ENCODE results near the gene IL15.

IL15 gene

DNA sequence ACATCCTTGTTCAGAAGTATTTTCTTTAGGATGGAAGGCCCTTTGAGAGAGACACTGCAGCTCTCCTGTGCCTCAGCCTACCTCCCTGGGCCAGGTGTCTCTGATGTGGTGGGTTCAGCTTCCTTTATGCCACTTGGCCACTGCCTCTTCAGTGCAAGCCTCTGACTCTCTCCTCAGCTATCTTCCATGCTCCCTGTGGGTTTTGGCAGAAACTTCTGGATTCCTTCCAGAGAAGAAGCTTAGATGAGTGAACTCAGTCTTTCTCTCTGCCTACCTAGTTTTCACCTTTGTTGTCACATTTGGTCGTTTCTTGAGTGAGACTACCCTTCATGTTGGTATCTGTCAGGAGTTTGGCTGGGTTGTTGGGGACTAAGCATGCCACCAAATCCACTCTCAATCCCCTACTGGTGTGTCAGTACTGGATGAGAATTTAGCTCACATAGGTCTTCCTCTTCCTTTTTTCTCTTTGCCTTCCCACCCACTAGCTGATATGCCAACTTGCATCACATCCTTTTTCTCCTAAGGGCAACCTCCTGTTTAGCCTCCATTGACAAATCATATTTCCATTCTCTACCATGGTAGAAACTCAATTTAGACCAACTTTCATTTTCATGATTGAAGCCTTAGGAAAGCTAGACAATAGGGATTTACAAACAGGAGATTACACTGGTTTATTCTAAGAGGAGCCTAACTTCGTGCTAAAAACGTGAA, 32.0 kb downstream of the IL15 start:
- TF ChIP-seq GATA3 (IDR thresholded peaks at IDR 0.05; ENCODE audit: low read depth, low read length) (no peak), GATA2 (IDR thresholded peaks at IDR 0.05; ENCODE audit: low read depth, low read length) (no peak)

DNA sequence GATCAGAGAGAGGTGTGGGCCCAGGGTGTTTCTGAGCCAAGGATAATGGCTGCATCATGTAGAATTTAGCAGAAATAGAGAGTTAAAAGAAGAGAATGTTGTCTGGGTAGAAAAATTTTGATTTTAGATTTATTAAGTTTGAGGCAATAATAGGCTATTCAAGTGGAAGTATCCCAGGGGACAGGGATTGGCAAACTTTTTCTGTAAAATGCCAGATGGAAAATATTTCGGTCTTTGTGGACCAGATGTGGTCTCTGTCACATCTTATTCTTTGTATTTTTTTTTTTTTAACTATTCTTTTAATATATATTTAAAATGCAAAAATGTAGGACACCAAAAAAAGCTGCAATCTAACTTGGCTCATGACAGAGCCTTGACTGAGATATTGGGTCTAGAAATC, 33.1 kb downstream of the IL15 start:
- no peak for TF ChIP-seq GATA2 (IDR thresholded peaks at IDR 0.05; ENCODE audit: low read depth, low read length)
- TF ChIP-seq GATA3 (IDR thresholded peaks at IDR 0.05; ENCODE audit: low read depth, low read length): no peak

DNA sequence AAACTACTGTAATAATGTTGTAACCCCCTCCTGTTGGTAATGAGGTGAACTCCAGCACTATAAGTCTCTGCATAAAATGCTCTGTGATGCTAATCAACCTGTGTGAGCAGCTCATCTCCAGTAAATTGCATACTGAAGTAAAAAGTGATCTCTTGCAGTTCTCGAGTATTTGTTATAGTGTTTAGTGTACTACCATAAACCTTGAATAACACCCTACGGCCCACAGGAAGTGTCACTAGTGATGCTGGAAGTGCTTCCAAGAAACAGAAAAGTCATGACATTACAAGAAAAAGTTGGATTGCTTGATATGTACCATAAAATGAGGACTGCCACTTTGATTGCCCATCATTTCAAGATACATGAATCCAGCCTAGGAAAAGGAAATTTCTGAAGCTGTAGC, 39.0 kb downstream of the IL15 start:
- no peak for TF ChIP-seq GATA2 (IDR thresholded peaks at IDR 0.05; ENCODE audit: low read depth, low read length)

DNA sequence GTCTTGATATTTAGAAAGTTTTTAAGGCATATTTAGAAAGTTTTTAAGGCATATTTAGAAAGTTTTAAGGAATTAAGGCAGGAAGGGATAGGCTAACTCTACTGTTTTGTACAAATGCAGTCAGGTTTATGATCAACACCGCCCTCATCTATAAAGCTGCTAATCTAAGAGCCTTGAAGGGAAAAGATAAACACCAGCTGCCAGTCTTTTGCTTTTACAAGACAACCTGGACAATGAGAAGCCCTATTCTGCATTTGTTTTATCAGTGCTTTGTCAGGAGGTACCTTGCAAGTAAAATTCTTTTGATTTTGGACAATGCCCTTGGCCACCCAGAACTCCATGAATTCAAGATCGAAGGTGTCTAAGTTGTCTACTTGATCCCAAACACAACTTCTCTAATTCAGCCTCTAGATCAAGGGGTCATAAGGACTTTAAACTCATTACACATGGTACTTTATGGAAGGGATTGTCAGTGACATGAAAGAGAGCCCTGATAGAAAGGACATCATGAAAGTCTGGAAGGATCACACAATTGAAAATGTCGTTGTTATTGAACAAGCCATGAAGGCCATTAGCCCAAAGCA, 39.8 kb downstream of the IL15 start:
- TF ChIP-seq GATA3 (IDR thresholded peaks at IDR 0.05; ENCODE audit: low read depth, low read length) (no peak), GATA2 (IDR thresholded peaks at IDR 0.05; ENCODE audit: low read depth, low read length) (no peak)

DNA sequence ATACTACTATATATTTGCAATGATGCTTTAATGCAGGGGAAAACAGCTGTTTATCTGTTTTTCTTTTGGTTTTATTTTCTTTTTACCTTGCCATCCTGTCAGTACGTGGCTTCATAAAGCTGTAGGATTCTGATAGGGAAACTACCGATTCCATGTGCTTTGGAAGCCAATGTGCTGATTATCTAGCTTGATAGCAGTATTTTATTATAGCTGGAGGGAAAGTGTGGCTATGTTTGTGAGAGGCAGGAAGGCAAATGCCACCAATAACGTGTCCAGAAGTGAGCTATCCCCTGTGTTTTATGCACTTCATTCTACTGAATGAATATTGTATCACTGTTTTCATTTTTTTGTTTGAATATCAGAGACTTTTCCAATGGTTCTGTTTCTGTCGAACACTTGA, 43.7 kb downstream of the IL15 start:
- TF ChIP-seq GATA2 (IDR thresholded peaks at IDR 0.05; ENCODE audit: low read depth, low read length): peak; percentile 89
- TF ChIP-seq GATA3 (IDR thresholded peaks at IDR 0.05; ENCODE audit: low read depth, low read length): peak; percentile 92

DNA sequence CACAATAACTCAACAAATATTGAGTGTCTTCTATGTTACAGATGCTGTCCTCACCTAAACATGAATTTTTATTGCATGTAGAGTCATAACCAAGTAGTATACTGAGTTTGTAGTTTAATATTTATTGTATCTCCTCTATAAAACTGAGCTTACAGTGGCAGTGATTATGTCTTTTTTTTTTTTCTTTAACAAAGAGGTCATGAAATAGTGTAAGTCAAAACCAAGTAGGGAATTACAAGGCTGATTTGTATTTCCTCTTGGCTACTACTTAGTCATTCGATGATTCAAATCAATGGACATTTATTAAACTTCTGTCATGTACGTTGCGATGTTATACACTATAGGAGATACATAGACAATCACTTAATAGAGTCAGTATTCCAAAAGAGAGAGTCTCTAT, 48.4 kb downstream of the IL15 start:
- TF ChIP-seq GATA3 (IDR thresholded peaks at IDR 0.05; ENCODE audit: low read depth, low read length) (no peak), GATA2 (IDR thresholded peaks at IDR 0.05; ENCODE audit: low read depth, low read length) (no peak)

DNA sequence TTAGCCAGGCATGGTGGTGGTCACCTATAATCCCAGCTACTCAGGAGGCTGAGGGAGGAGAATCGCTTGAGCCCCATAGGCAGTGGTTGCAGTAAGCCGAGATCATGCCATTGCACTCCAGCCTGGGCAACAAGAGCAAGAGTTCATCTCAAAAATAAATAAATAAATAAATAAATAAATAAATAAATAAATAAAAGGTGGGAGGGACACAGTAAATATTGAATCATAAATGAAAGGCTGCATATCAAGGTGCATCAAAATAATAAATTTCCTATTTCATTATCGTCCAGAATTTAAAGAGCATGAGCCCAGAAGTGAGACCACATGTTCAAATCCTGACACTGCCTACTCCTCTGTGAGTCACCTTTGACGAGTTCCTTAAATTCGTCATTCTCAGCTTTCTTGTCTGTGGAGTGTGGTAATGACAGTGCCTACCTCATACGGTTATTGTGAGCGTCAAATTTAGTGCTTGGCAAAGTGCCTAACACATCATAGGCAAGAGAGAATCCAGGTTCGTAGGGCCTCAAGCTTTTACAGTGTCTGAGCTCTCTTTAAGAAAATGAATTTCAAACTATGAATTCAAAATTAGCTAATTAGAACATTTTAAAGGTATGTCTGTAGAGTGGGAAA, 49.9 kb downstream of the IL15 start:
- TF ChIP-seq GATA3 (IDR thresholded peaks at IDR 0.05; ENCODE audit: low read depth, low read length) (no peak), GATA2 (IDR thresholded peaks at IDR 0.05; ENCODE audit: low read depth, low read length) (no peak)

DNA sequence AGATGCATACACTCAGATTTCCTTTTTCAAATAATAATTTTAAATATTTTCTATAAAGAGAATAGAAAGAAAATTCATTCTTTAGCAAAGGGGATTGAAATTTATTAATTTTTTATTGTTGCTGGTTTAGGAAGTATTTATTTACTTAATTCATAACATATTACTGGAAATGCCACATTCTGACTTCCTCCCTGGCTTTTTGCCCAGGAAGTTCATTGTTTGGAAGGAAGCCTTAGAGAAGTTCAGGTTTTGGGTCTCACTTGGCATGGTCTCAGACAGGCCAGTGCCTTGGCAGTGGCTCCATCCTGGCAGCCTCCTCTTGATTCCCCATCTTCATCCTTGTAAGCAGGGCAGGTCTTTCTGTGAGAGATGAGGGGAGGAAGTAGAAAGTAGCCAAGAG, 50.5 kb downstream of the IL15 start:
- TF ChIP-seq GATA3 (IDR thresholded peaks at IDR 0.05; ENCODE audit: low read depth, low read length) (no peak), GATA2 (IDR thresholded peaks at IDR 0.05; ENCODE audit: low read depth, low read length) (no peak)

DNA sequence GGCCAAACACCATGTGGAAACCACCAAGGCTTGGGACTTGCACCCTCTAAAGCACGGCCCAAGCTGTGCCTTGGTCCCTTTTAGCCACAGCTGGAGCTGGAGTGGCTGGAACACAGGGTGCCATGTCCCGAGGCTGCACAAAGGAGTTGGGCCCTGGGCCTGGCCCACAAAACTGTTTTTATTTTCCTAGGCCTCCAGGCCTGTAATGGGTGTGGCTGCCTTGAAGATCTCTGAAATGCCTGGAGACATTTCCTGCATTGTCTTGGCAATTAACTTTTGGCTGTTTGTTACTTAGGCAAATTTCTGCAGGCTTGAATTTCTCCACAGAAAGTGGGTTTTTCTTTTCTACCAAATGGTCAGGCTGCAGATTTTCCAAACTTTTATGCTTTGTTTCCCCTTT, 55.7 kb downstream of the IL15 start:
- TF ChIP-seq GATA3 (IDR thresholded peaks at IDR 0.05; ENCODE audit: low read depth, low read length) (no peak), GATA2 (IDR thresholded peaks at IDR 0.05; ENCODE audit: low read depth, low read length) (no peak)

DNA sequence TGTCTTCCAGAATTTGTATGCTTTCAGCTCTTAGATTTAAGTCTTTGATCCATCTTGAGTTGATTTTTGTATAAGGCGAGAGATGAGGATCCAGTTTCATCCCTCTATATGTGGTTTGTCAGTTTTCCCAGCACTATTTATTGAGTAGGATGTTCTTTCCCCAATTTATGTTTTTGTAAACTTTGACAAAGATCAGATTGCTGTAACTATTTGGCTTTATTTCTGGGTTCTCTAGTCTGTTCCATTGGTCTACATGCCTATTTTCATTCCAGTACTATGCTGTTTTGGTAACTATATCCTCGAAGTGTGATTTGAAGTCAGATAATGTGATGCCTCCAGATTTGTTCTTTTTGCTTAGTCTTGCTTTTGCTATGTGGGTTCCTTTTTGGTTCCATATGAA, 60.7 kb downstream of the IL15 start:
- no peak for TF ChIP-seq GATA2 (IDR thresholded peaks at IDR 0.05; ENCODE audit: low read depth, low read length)
- TF ChIP-seq GATA3 (IDR thresholded peaks at IDR 0.05; ENCODE audit: low read depth, low read length): no peak

DNA sequence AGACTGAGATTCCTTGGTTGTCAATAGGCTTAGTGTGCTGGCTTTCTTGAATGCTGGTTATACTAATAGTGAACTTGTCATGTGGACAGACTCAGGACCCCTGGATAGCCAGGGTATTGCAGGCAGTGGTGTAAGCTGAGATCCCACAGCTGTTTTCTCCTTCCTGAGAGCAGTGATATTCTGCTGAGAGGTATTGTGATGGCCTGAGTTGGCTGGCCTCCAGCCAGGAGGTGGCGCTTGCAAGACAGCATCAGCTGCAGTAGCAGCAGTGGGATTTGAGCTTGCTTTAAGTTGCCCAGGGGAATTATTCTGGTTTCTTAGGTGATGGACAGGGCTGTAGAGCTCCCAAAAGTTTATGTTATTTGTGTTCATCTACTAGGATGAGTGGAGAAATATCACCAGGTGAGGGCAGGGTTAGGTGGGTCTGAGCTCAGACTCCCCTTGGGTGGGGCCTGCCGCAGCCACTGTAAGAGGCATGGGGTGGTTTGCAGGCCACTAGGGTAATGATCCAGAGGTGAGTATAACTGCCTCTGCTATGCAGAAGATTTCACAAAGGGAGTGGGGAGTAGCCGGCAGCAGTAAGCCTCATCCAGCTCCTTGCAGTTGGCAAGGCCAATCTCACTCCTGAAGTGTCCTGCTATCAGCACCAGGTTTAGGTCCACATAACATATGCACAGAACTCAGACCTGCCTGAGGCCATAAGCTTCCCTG, 66.2 kb downstream of the IL15 start:
- TF ChIP-seq GATA3 (IDR thresholded peaks at IDR 0.05; ENCODE audit: low read depth, low read length) (no peak), GATA2 (IDR thresholded peaks at IDR 0.05; ENCODE audit: low read depth, low read length) (no peak)

DNA sequence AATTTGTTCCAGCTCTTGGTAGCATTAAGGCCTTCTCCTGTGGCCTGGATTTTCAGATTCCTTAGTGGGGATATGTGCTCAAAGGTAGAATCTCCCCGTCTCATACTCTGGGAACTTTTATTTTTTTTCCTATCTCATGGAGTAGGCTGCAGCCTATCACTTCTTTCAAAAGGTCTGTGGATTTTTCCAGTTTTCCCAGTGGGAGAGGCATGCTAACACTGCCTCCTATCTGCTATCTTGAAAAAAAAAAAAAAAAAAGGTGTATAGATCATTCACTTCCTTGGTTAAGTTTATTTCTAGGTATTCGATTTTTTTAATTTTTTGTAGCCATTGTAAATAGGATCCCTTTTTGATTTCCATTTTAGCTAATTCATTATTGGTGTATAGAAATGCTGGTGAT, 67.1 kb downstream of the IL15 start:
- TF ChIP-seq GATA2 (IDR thresholded peaks at IDR 0.05; ENCODE audit: low read depth, low read length): no peak
- no peak for TF ChIP-seq GATA3 (IDR thresholded peaks at IDR 0.05; ENCODE audit: low read depth, low read length)

DNA sequence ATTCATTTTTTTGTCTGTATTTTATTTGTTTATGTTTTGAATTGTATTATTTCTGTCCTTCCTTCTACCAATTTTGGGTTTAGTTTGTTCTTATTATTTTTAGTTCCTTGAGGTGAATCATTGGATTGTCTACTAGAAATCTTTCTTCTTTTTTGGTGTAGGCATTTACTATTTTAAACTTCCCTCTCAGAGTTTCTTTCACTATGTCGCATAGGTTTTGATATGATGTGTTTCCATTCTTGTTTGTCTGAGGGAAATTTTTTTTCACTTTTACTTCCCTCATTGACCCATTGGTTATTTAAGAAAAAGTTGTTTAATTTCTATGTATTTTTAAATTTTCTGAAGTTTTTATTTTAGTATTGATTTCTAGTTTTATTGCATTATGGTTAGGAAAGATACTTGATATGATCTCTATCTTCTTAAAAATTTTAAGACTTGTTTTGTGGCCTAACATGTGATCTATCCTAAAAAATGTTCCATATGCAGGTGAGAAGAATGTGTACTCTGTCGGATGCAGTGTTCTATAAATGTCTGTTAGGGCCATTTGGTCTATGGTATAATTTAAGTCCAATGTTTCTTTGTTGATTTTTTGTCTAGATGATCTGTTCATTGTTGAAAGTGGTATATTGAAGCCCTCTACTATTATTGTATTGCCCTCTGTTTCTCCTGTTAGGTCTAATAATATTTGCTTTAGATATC, 68.8 kb downstream of the IL15 start:
- TF ChIP-seq GATA2 (IDR thresholded peaks at IDR 0.05; ENCODE audit: low read depth, low read length): no peak
- TF ChIP-seq GATA3 (IDR thresholded peaks at IDR 0.05; ENCODE audit: low read depth, low read length): no peak

DNA sequence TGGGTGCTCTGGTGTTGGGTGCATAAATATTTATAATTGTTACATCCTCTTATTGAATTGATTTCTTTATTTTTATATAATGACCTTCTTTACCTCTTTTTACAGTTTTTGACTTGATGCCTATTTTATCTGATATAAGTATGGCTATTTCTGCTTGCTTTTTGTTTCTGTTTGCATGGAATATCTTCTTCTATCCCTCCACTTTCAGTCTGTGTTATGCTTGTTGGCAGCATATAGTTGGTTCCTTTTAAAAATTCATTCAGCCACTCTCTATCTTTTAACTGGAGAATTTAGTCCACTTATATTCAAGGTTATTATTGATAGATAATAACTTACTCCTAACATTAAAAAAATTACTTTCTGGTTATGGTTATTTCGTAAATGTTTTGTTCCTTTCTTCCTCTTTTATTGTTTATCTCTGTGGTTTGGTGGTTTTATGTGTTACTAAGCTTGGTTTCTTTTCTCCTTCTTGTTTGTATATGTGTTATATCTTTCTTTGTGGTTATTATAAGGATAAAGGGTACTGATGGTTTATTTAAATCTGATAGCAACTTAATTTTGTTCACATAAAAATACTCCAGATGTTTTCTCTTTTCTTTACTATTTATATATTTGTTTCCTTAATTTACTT, 69.5 kb downstream of the IL15 start:
- no peak for TF ChIP-seq GATA2 (IDR thresholded peaks at IDR 0.05; ENCODE audit: low read depth, low read length)
- TF ChIP-seq GATA3 (IDR thresholded peaks at IDR 0.05; ENCODE audit: low read depth, low read length): no peak

Measured in SH-SY5Y (cell line).